HG03469 (cell line): ENCODE data around the gene YPEL2.

Experiments
- ATAC-seq: cut with Tn5 transposase; IDR thresholded peaks from one replicate; pipeline ENCODE4 v1.9.1; 2021; ENCODE audit warnings: mild to moderate bottlenecking, moderate library complexity, moderate number of reproducible peaks; ENCODE audit not compliant: unreplicated experiment

YPEL2 gene

GRCh38 chr17:59427996-59428395, 96.5 kb downstream of the YPEL2 start:
- ATAC-seq: no peak

- no peak for ATAC-seq
Measured at GRCh38 chr17:59428916-59429485, 97.5 kb downstream of the YPEL2 start.

- no peak for ATAC-seq
Measured at GRCh38 chr17:59431601-59432000, 100.1 kb downstream of the YPEL2 start.

- ATAC-seq: no peak
Measured at GRCh38 chr17:59432657-59433056, 101.2 kb downstream of the YPEL2 start.

GRCh38 chr17:59433586-59433985, 102.1 kb downstream of the YPEL2 start:
- no peak for ATAC-seq

GRCh38 chr17:59434429-59434828, 103.0 kb downstream of the YPEL2 start:
- ATAC-seq: no peak

- no peak for ATAC-seq
Measured at GRCh38 chr17:59435238-59435637, 103.8 kb downstream of the YPEL2 start.

GRCh38 chr17:59436900-59437299, 105.4 kb downstream of the YPEL2 start:
- ATAC-seq: no peak

- ATAC-seq: no peak
Measured at GRCh38 chr17:59437791-59438281, 106.4 kb downstream of the YPEL2 start.

- no peak for ATAC-seq
Measured at GRCh38 chr17:59439262-59439661, 107.8 kb downstream of the YPEL2 start.

- ATAC-seq: no peak
Measured at GRCh38 chr17:59439741-59440211, 108.3 kb downstream of the YPEL2 start.

GRCh38 chr17:59440757-59441463, 109.5 kb downstream of the YPEL2 start:
- ATAC-seq: no peak

GRCh38 chr17:59441464-59442096, 110.1 kb downstream of the YPEL2 start:
- no peak for ATAC-seq

- no peak for ATAC-seq
Measured at GRCh38 chr17:59443106-59443505, 111.7 kb downstream of the YPEL2 start.
